ENCODE measurements around the gene RPS10.

DNA sequence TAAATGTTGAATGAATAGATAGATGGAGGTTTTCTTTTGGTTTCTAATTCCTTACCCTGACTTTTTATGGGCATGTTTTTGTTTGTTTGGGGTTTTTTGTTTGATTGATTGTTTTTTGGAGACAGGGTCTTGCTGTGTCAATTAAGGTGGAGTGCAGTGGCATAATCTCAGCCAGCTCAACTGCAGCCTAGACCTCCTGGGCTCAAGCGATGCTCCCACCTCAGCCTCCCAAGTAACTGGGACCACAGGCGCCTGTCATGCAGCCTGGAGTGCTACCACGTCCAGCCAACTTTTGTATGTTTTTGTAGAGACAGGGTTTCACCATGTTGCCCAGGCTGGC, 31.9 kb downstream of the RPS10 start:
- TF ChIP-seq, protein P1, sequence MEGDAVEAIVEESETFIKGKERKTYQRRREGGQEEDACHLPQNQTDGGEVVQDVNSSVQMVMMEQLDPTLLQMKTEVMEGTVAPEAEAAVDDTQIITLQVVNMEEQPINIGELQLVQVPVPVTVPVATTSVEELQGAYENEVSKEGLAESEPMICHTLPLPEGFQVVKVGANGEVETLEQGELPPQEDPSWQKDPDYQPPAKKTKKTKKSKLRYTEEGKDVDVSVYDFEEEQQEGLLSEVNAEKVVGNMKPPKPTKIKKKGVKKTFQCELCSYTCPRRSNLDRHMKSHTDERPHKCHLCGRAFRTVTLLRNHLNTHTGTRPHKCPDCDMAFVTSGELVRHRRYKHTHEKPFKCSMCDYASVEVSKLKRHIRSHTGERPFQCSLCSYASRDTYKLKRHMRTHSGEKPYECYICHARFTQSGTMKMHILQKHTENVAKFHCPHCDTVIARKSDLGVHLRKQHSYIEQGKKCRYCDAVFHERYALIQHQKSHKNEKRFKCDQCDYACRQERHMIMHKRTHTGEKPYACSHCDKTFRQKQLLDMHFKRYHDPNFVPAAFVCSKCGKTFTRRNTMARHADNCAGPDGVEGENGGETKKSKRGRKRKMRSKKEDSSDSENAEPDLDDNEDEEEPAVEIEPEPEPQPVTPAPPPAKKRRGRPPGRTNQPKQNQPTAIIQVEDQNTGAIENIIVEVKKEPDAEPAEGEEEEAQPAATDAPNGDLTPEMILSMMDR (IDR thresholded peaks at IDR 0.05): no peak
- TF ChIP-seq POLR2AphosphoS5 (IDR thresholded peaks at IDR 0.05) (no peak), POLR2A (IDR thresholded peaks at IDR 0.05) (no peak), EP300 (IDR thresholded peaks at IDR 0.05) (no peak)

Measured in stomach (tissue), 4 donors.